HG03025 (cell line): ENCODE data around the gene ZNF780B.

Source experiments
- ATAC-seq: cut with Tn5 transposase; IDR thresholded peaks from one replicate; pipeline ENCODE4 v1.9.1; 2021; ENCODE audit warnings: mild to moderate bottlenecking, moderate library complexity; ENCODE audit not compliant: unreplicated experiment, low FRiP score

Gene ZNF780B

GRCh38 chr19:39983695-39984300 is 72.2 kb downstream of the ZNF780B start:
- no peak for ATAC-seq

GRCh38 chr19:39982883-39983282 is 73.1 kb downstream of the ZNF780B start:
- no peak for ATAC-seq
